Tibial nerve (tissue), 3 donors: Measurements from ENCODE around the gene RARRES2.

Experiments used
- POLR2A ChIP-seq, 2 donors: fragments of 450-650 bp; IDR thresholded peaks; one replicate each; pipeline ENCODE4 v1.6.1; 2017; ENCODE audit warnings: antibody characterized with exemption in 2 of 2, mild to moderate bottlenecking in 2 of 2, moderate library complexity in 2 of 2
- TF ChIP-seq, protein P1 (sequence below), 5 experiments: fragments of 200-600 bp in 3 of 5; fragments of 450-650 bp in 2 of 5; sonication (generic) in 3 of 5; IDR thresholded peaks; one replicate each; pipeline ENCODE4 v1.5.1; 2016 to 2019; ENCODE audit warnings: antibody characterized with exemption in 5 of 5, mild to moderate bottlenecking in 3 of 5, moderate library complexity in 2 of 5

DNA sequence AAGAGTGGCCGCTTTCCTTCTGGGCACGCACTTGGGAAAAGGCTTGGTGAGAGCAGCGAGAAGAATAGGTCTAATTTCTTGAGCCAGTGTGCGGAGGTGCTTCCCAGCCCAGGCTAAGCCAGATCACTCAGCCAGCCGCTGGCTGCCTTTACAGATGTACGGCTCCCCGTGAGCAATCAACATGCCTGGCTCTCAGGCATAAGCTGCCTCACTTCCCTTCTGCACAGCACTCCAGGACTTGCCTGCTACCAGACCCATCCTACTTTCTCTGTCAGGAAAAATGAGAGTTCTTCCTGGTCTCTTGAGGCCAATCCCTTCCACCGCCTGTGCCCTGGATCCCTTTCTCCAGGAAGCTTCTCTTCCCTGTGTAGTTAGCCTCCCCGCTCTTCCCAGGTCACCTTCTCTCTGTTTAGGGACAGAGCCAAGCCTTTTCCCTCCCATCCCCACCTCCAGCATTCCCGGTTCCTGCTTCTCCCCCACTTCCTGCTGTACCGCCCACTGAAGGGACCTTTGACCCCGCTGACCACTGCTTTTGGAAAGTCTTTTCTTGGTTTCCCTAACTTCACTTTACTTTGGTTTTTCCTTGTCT, 17.0 kb downstream of the RARRES2 start:
- TF ChIP-seq, protein P1, sequence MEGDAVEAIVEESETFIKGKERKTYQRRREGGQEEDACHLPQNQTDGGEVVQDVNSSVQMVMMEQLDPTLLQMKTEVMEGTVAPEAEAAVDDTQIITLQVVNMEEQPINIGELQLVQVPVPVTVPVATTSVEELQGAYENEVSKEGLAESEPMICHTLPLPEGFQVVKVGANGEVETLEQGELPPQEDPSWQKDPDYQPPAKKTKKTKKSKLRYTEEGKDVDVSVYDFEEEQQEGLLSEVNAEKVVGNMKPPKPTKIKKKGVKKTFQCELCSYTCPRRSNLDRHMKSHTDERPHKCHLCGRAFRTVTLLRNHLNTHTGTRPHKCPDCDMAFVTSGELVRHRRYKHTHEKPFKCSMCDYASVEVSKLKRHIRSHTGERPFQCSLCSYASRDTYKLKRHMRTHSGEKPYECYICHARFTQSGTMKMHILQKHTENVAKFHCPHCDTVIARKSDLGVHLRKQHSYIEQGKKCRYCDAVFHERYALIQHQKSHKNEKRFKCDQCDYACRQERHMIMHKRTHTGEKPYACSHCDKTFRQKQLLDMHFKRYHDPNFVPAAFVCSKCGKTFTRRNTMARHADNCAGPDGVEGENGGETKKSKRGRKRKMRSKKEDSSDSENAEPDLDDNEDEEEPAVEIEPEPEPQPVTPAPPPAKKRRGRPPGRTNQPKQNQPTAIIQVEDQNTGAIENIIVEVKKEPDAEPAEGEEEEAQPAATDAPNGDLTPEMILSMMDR (IDR thresholded peaks at IDR 0.05) = no peak
- TF ChIP-seq POLR2A (IDR thresholded peaks at IDR 0.05) = no peak
